Measurements from ENCODE around the gene PNMA6F.

Gene PNMA6F

DNA sequence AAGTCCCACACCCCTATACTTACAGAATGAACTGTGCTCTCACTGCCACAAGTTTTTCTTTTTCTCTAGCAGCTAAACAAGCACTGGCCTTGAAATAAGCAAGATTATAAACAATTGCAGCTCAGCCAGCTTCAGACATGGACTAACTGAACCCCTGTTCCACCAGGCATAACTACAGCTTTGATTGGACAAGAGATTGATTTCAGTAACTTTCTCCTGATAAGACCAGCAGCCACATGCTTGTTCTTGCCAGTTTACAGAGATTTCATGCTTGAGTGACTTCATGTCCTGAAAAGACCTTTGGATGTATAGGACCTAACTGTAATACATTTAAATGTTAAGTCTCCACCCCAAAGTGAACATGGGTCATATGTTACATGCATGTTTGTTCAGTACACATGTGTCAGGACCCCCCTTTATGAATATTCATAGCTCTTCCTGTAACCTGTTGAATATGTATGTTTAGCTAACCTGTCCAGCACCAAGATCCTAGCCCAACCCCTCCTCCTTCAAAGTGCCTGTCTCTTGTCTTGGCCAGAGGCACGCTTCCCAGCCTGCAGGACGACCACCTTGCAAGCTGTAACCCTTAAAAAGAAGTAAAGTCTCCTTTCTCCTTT is 40.3 kb upstream of the PNMA6F start:
- TF ChIP-seq CTCF (IDR thresholded peaks at IDR 0.05; ENCODE audit: extremely low read depth, missing control alignments): no peak
- DNase-seq (ENCODE audit: low spot score): no peak

- no peak for TF ChIP-seq CTCF (IDR thresholded peaks at IDR 0.05; ENCODE audit: extremely low read depth, missing control alignments)
- DNase-seq (ENCODE audit: low spot score): no peak
Measured at GRCh38 chrX:153357877-153358276, 36.3 kb upstream of the PNMA6F start.

DNA sequence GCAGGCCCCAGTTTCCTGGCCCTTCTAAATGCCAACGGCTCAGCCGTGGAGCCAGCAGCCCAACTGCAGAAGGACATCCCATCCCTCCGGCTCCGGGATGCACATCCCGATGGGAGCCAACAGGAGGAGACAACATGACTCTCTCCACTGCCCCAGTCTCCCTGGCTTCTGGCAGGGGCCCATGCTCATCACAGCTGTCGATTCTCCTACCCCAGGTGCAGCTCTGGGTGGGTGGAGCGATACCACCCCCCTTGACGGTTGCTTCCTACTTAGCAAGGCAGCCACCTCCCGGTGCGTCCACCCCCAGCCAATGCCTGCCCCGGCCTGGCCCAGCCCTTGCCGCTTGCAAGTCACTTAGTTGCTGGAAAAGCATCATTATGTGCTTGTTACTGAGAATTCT is 31.8 kb upstream of the PNMA6F start:
- TF ChIP-seq CTCF (IDR thresholded peaks at IDR 0.05; ENCODE audit: extremely low read depth, missing control alignments): no peak
- no peak for DNase-seq (ENCODE audit: low spot score)

GRCh38 chrX:153352858-153353257 is 31.3 kb upstream of the PNMA6F start:
- no peak for DNase-seq (ENCODE audit: low spot score)
- TF ChIP-seq CTCF (IDR thresholded peaks at IDR 0.05; ENCODE audit: extremely low read depth, missing control alignments): no peak

GRCh38 chrX:153351981-153352380 is 30.4 kb upstream of the PNMA6F start:
- no peak for TF ChIP-seq CTCF (IDR thresholded peaks at IDR 0.05; ENCODE audit: extremely low read depth, missing control alignments)
- DNase-seq (ENCODE audit: low spot score): no peak

- no peak for TF ChIP-seq CTCF (IDR thresholded peaks at IDR 0.05; ENCODE audit: extremely low read depth, missing control alignments)
- DNase-seq (ENCODE audit: low spot score): no peak
Measured at GRCh38 chrX:153349952-153350351, 28.4 kb upstream of the PNMA6F start.

DNA sequence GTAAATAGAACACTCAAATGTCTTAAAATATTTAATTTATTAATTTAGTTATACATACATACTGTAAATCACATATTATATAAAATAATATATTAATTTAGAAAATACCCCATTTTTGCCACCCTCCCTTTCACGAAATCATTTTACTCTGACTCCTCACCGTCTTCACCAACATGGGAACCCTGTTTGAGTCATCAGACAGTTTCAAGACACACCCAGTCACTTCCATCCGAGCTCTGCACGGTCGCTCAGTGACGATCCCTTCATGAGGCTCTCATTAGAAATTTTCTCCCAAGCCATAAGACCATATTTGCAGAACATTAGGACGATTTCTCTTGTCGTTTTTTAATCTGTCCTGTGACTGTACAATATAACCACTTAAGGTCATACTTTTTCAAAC is 26.9 kb upstream of the PNMA6F start:
- no peak for TF ChIP-seq CTCF (IDR thresholded peaks at IDR 0.05; ENCODE audit: extremely low read depth, missing control alignments)
- no peak for DNase-seq (ENCODE audit: low spot score)
